ENCODE results near the gene CEP76.
A peak's percentile ranks its signal among the peaks of the same experiment; 100 is the strongest.
"Not testable (repeated sequence)": the region's sequence is repeated elsewhere in the genome, so short reads cannot be mapped to it uniquely, and the experiment has no call there.

Gene CEP76

DNA sequence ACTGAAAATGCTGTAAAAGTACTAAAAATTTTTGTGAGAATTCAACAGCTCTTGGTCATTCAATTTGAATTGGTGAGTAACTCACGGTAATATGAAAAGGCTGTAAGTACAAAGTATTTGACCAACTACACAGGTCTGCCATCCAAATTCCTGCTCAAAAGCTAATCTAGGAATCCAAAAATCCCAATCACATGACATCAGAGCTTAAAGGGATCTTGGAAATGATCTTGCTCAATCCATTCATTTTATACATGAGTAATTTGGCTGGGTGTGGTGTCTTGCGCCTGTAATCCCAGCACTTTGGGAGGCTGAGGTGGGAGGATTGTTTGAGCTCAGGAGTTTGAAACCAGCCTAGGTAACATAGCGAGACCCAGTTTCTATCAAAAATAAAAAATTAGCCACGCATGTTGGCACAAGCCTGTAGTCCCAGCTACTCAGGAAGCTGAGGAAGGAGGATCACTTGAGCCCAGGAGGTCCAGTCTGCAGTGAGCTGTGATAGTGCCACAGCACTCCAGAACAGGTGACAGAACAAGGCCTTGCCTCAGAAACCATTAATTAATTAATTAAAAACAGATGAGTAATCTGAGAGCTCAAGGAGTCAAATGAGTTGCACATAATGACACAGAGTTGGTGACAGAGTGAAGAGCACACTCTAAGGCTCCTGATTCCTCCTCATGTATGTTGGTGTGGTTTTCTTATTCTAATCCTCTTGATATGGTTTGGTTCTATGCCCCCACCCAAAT is 64.5 kb downstream of the CEP76 start:
- TF ChIP-seq, protein P1, sequence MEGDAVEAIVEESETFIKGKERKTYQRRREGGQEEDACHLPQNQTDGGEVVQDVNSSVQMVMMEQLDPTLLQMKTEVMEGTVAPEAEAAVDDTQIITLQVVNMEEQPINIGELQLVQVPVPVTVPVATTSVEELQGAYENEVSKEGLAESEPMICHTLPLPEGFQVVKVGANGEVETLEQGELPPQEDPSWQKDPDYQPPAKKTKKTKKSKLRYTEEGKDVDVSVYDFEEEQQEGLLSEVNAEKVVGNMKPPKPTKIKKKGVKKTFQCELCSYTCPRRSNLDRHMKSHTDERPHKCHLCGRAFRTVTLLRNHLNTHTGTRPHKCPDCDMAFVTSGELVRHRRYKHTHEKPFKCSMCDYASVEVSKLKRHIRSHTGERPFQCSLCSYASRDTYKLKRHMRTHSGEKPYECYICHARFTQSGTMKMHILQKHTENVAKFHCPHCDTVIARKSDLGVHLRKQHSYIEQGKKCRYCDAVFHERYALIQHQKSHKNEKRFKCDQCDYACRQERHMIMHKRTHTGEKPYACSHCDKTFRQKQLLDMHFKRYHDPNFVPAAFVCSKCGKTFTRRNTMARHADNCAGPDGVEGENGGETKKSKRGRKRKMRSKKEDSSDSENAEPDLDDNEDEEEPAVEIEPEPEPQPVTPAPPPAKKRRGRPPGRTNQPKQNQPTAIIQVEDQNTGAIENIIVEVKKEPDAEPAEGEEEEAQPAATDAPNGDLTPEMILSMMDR (conservative IDR thresholded peaks at IDR 0.05; ENCODE audit: control insufficient read depth, insufficient read depth, low read depth, low read length) = no peak
- no peak overlapping the region for H3K4me3 ChIP-seq (ENCODE audit: control insufficient read depth, low read depth, low read length)
- peak; percentile 81 for DNase-seq (ENCODE audit: low read depth)

DNA sequence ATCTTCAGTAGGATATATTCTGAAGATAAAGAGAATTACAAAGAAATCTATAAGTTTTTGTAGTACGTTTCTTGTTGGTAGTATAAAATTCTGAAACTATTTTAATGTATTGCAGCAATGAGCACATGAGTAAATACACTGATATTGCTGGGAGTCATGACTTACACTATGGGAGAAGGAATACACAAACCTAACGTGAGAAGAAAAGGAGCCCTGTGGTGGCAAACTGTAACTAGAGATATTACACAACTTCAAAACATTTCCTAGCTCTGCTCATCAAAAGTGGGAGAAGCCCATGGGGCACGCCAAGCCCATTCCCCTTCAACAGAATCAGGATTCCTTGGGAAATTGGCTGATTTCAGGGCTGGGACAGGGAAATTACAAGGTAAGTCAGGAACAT is 65.1 kb downstream of the CEP76 start:
- no peak overlapping the region for H3K4me3 ChIP-seq (ENCODE audit: control insufficient read depth, low read depth, low read length)
- DNase-seq (ENCODE audit: low read depth) = no peak
- TF ChIP-seq, protein P1 (conservative IDR thresholded peaks at IDR 0.05; ENCODE audit: control insufficient read depth, insufficient read depth, low read depth, low read length) = no peak

DNA sequence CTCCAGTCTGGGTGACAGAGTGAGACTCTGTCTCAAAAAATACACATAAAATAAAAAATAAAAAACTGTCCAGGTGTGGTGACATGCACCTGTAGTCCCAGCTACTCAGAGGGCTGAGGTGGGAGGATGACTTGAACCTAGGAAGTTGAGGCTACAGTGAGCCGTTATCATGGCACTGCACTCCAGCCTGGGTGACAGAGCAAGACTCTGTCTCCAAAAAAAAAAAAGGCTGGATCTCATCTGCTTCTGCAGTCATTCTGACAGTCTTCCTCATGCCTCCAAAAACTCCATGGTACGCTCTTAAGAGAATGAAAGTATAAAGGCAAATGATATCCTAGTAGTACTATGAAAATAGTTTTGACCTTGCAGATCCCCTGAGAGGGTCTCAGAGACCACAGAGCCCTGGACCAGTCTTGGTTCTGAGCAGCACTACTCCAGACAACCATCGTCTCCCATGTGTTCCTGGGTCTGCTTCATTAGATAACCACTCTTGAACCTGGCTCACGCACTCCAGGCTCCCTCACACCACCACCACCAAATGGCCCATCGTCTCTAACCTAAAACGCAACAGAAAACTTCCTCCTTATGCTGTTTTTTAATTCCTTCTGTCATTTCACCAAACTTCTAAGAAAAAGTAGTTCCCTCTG is 70.6 kb downstream of the CEP76 start:
- TF ChIP-seq, protein P1 (conservative IDR thresholded peaks at IDR 0.05; ENCODE audit: control insufficient read depth, insufficient read depth, low read depth, low read length) = no peak
- no peak for DNase-seq (ENCODE audit: low read depth)
- no peak overlapping the region for H3K4me3 ChIP-seq (ENCODE audit: control insufficient read depth, low read depth, low read length)

DNA sequence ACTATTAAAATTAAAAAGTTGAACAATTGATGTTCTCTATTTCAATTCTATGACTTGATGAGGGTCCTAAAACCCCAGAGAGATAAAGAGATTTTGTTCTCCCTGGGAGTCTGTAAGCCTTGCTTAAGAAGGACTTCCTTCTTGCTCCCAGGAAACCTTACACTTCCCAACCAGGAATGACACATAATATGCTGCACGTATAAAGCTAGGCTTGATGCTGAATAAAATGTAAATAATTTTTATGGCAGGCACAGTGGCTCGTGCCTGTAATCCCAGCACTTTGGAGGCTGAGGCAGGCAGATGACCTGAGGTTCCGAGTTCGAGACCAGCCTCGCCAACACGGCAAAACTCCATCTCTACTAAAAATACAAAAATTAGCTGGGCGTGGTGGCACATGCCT is 72.4 kb downstream of the CEP76 start:
- TF ChIP-seq, protein P1 (conservative IDR thresholded peaks at IDR 0.05; ENCODE audit: control insufficient read depth, insufficient read depth, low read depth, low read length) = no peak
- peak; percentile 77 for DNase-seq (ENCODE audit: low read depth)
- H3K4me3 ChIP-seq (ENCODE audit: control insufficient read depth, low read depth, low read length) = no peak overlapping the region

DNA sequence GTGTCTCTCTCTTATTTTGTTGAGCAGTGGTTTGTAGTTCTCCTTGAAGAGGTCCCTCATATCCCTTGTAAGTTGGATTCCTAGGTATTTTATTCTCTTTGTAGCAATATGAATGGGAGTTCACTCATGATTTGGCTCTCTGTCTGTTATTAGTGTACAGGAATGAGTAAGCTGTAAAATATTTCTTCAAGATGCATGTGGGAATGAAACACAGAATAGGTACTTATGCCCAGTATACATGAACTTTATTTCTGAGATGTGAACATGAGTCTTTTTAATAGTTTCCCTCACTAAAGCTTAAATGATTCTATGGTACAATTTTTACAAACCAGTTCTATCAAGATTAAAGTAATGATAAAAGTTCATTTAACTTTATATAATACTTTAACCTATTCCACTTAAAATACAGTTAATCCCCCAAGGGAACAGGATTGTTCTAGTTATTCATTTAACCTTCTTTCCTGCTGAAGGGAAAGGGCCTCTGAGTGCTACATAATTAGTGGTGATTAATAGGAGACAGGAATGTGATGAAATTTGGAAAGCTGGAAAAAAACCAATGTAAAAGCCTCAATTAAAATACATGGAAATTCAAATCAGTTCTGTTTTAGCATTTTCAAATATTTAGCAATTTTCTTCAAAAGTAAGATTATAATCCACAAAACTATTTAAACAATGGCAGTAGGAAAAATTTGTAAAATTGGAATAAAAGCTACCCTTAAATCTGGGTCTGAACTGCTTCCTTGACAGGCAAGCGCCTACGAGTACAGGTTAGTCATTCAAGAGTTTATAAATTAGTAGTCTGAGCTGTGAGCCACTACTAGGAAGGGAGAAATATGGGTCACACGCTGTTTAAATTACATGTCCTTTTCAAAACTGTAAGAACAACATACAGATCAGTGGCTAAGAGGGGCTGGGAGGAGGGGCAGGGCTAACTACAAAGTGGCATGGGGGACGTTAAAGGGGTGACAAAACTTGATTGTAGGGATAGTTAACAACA is 73.5 kb downstream of the CEP76 start:
- H3K4me3 ChIP-seq (ENCODE audit: control insufficient read depth, low read depth, low read length) = no peak overlapping the region
- peak; percentile 91 for DNase-seq (ENCODE audit: low read depth)
- TF ChIP-seq, protein P1 (conservative IDR thresholded peaks at IDR 0.05; ENCODE audit: control insufficient read depth, insufficient read depth, low read depth, low read length) = no peak

DNA sequence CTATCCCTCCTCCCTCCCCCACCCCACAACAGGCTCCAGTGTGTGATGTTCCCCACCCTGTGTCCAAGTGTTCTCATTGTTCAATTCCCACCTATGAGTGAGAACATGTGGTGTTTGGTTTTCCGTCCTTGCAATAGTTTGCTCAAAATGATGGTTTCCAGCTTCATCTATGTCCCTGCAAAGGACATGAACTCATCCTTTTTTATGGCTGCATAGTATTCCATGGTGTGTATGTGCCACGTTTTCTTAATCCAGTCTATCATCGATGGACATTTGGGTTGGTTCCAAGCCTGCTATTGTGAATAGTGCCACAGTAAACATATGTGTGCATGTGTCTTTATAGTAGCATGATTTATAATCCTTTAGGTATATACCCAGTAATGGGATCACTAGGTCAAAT is 75.3 kb downstream of the CEP76 start:
- not testable (repeated sequence) for H3K4me3 ChIP-seq (ENCODE audit: control insufficient read depth, low read depth, low read length); DNase-seq (ENCODE audit: low read depth)

Data from fibroblast of mammary gland (primary cell).